Endothelial cell of umbilical vein (primary cell): ENCODE data around the gene MCCC2.
"Not testable (repeated sequence)": the region's sequence is repeated elsewhere in the genome, so short reads cannot be mapped to it uniquely, and the experiment has no call there.

Experiments
- POLR2A ChIP-seq: IDR thresholded peaks from 2 replicates; pipeline ENCODE4 v1.6.1; 2012; ENCODE audit warnings: low read depth, mild to moderate bottlenecking, control low read depth, low read length
- TF ChIP-seq, protein P1 (sequence below): IDR thresholded peaks from 2 replicates; pipeline ENCODE4 v1.6.1; 2011; ENCODE audit not compliant: insufficient read depth, insufficient read length
- TF ChIP-seq, protein P2 (sequence below), 2 donors: IDR thresholded peaks; 1 replicate in 1 of 2; 2 replicates in 1 of 2; pipeline ENCODE4 v1.5.1; 2011; ENCODE audit warnings: low read length in 2 of 2, mild to moderate bottlenecking in 2 of 2, moderate library complexity in 2 of 2, control low read depth in 1 of 2, inconsistent platforms in 1 of 2, low read depth in 1 of 2; ENCODE audit not compliant: insufficient read depth in 1 of 2; ENCODE audit errors: extremely low read depth in 1 of 2

DNA sequence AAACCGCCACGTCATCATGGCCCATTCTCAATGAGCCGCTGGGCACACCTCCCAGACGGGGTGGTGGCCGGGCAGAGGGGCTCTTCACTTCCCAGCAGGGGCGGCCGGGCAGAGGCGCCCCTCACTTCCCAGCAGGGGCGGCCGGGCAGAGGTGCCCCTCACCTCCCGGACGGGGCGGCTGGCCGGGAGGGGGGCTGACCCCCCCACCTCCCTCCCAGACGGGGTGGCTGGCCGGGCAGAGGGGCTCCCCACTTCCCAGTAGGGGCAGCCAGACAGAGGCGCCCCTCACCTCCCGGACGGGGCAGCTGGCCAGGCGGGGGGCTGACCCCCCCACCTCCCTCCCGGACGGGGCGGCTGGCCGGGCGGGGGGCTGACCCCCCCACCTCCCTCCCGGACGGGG, 35.6 kb upstream of the MCCC2 start:
- TF ChIP-seq, protein P1, sequence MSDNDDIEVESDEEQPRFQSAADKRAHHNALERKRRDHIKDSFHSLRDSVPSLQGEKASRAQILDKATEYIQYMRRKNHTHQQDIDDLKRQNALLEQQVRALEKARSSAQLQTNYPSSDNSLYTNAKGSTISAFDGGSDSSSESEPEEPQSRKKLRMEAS = not testable (repeated sequence)
- TF ChIP-seq, protein P2, sequence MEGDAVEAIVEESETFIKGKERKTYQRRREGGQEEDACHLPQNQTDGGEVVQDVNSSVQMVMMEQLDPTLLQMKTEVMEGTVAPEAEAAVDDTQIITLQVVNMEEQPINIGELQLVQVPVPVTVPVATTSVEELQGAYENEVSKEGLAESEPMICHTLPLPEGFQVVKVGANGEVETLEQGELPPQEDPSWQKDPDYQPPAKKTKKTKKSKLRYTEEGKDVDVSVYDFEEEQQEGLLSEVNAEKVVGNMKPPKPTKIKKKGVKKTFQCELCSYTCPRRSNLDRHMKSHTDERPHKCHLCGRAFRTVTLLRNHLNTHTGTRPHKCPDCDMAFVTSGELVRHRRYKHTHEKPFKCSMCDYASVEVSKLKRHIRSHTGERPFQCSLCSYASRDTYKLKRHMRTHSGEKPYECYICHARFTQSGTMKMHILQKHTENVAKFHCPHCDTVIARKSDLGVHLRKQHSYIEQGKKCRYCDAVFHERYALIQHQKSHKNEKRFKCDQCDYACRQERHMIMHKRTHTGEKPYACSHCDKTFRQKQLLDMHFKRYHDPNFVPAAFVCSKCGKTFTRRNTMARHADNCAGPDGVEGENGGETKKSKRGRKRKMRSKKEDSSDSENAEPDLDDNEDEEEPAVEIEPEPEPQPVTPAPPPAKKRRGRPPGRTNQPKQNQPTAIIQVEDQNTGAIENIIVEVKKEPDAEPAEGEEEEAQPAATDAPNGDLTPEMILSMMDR (IDR thresholded peaks at IDR 0.05; ENCODE audit: extremely low read depth in 1 of 2, insufficient read depth in 1 of 2, low read depth in 1 of 2, low read length in 2 of 2) = not testable (repeated sequence)
- TF ChIP-seq POLR2A = not testable (repeated sequence)
